ENCODE measurements around the gene TRMT13.
A peak's percentile ranks its signal among the peaks of the same experiment; 100 is the strongest.

The TRMT13 gene

DNA sequence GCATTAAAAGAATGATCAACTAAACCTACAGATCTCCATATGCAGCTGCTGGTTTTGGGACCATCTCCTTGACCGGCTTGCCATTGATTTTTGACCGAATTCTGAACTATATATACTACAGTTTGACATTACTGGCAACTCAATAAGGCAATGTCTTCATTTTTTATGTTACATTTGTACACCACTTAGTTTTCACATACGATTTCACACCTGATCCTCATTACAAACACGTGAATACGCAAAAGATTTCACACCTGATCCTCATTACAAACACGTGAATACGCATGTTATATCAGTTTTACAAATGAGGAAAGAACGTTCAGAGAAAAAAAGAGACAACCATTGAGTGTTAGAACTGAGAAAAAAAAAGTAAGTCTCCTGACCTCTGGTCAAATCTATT is 1.3 kb upstream of the TRMT13 start:
- TF ChIP-seq, protein P1, sequence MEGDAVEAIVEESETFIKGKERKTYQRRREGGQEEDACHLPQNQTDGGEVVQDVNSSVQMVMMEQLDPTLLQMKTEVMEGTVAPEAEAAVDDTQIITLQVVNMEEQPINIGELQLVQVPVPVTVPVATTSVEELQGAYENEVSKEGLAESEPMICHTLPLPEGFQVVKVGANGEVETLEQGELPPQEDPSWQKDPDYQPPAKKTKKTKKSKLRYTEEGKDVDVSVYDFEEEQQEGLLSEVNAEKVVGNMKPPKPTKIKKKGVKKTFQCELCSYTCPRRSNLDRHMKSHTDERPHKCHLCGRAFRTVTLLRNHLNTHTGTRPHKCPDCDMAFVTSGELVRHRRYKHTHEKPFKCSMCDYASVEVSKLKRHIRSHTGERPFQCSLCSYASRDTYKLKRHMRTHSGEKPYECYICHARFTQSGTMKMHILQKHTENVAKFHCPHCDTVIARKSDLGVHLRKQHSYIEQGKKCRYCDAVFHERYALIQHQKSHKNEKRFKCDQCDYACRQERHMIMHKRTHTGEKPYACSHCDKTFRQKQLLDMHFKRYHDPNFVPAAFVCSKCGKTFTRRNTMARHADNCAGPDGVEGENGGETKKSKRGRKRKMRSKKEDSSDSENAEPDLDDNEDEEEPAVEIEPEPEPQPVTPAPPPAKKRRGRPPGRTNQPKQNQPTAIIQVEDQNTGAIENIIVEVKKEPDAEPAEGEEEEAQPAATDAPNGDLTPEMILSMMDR (IDR thresholded peaks at IDR 0.05; ENCODE audit: low read depth, low read length, missing control alignments), result no peak
- in situ Hi-C loops (cut with HindIII; ENCODE audit: low sequenced_read_pairs), result loop anchor here (5.0 kb wide), 1 partner anchor 54 kb away; no protein-coding TSS in a partner anchor
- no peak for DNase-seq (ENCODE audit: low read depth)
- peak overlapping the region; percentile 98 for H3K4me3 ChIP-seq (ENCODE audit: low read depth, low read length)

DNA sequence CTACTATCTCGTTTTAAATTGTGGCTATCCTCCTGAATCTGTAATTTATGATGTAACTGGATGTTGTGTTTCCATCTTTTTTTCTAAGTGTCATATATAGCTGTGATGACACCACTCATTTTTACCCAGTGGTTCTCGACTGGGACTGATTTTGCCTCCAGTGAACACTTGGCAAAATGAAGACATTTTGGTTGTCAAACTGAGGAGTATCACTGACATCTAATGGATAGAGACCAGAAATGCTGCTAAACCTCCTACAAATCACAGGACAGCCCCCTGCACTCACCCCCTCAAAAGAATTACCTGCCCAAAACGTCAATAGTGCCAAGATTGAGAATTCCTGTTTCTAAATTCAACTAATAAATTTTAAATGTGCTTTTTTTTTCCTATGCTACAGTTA is 1.9 kb downstream of the TRMT13 start:
- TF ChIP-seq, protein P1 (IDR thresholded peaks at IDR 0.05; ENCODE audit: low read depth, low read length, missing control alignments), result no peak
- in situ Hi-C loops (cut with HindIII; ENCODE audit: low sequenced_read_pairs), result loop anchor here (5.0 kb wide), 1 partner anchor 58 kb away; no protein-coding TSS in a partner anchor
- DNase-seq (ENCODE audit: low read depth), result no peak
- H3K4me3 ChIP-seq (ENCODE audit: low read depth, low read length), result no peak overlapping the region

DNA sequence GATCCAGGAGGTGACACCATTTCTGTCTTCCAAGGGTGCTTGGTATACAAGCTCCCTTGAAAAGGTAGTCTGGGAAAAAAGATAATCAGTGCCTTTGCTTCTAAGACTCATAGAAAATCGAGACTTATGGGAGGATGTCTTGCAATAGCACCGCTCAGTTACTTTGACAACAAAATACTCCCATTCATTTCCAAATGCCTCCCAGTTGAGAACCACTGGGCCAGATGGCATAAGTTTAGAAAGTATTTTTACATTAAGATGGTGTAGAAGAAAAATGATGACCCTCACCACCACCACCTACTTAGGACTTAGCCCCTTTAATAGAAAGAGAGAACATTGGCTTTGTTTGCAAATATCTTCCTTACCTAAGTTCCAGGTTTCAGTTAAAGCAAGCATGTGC is 4.6 kb downstream of the TRMT13 start:
- TF ChIP-seq, protein P1 (IDR thresholded peaks at IDR 0.05; ENCODE audit: low read depth, low read length, missing control alignments), result no peak
- in situ Hi-C loops (cut with HindIII; ENCODE audit: low sequenced_read_pairs), result no loop called here
- H3K4me3 ChIP-seq (ENCODE audit: low read depth, low read length), result no peak overlapping the region
- no peak for DNase-seq (ENCODE audit: low read depth)

DNA sequence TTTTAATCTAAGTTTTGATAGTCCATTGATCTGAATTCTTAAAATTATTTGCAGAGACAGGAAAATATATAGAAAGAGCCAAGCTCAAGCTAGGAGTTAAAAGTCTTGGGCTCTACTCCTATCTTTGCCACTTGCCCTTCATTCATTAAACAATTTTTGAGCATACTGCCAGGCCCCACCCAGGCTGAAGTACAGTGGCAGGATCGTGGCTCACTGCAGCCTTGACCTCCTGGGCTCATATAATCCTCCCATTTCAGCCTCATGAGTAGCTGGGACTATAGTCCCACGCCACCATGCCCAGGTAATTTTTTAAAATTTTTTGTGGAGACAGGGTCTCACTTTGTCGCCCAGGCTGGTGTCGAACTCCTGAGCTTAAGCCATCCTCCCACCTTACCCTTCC is 8.2 kb downstream of the TRMT13 start:
- in situ Hi-C loops (cut with HindIII; ENCODE audit: low sequenced_read_pairs), result no loop called here
- TF ChIP-seq, protein P1 (IDR thresholded peaks at IDR 0.05; ENCODE audit: low read depth, low read length, missing control alignments), result no peak
- DNase-seq (ENCODE audit: low read depth), result no peak
- no peak overlapping the region for H3K4me3 ChIP-seq (ENCODE audit: low read depth, low read length)

DNA sequence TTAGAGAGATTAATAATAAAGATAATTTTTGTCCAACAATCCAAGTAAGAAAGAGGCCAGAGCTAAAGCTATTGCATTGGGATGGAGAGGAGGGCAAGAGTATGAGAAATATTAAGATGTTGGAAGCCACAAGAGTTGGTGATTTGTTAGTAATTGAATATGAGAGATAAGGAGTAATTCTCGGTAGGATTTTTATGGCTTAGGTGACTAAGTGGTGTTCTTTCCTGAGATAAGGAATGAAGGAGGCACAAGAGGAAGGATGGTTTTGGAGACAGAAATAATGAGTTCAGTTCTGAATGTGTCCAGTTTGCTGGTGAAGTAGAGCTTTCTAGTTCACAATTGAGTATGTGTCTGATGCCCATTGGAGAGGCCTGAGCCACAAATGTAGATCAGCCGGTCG is 9.4 kb downstream of the TRMT13 start:
- in situ Hi-C loops (cut with HindIII; ENCODE audit: low sequenced_read_pairs), result no loop called here
- TF ChIP-seq, protein P1 (IDR thresholded peaks at IDR 0.05; ENCODE audit: low read depth, low read length, missing control alignments), result no peak
- DNase-seq (ENCODE audit: low read depth), result no peak
- no peak overlapping the region for H3K4me3 ChIP-seq (ENCODE audit: low read depth, low read length)

DNA sequence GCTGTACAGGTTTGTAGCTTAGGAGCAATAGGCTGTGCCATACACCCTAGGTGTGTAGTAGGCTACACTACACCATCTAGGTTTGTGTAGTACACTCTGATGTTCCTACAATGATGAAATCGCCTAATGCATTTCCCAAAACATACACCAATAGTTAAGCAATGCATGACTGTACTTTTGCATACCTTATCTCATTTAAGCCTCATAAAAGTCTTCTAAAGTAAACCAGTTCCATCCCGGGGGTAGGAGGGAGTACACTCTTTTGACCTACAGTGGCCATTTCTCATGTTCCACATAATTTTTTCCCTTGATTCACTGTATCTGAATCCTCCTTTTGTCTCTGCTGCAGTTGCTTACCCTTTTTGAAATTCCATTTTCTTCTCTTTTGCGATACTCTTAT is 12.2 kb downstream of the TRMT13 start:
- no peak for DNase-seq (ENCODE audit: low read depth)
- no peak overlapping the region for H3K4me3 ChIP-seq (ENCODE audit: low read depth, low read length)
- in situ Hi-C loops (cut with HindIII; ENCODE audit: low sequenced_read_pairs), result no loop called here
- TF ChIP-seq, protein P1 (IDR thresholded peaks at IDR 0.05; ENCODE audit: low read depth, low read length, missing control alignments), result no peak

DNA sequence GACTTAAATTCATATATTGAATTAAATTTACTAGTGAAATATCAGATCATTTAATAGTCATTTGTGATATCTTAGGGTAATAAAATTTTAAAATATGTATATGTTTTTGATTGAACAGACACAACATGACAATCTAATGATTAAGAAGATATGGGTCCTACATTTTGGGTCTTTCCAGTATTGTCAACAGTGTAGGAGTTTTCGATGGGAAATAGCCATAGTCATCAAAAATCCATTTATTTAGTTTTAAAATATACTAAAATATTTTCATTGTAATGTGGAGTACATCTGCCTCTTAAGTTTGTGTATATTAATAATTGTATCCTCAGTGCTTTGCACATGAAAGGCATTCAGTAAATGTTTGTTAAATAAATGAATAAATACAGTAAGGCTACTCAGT is 14.0 kb downstream of the TRMT13 start:
- TF ChIP-seq, protein P1 (IDR thresholded peaks at IDR 0.05; ENCODE audit: low read depth, low read length, missing control alignments), result no peak
- no peak overlapping the region for H3K4me3 ChIP-seq (ENCODE audit: low read depth, low read length)
- in situ Hi-C loops (cut with HindIII; ENCODE audit: low sequenced_read_pairs), result no loop called here
- DNase-seq (ENCODE audit: low read depth), result no peak

All from astrocyte of the cerebellum (primary cell).